Tracheal epithelial cell (primary cell): ENCODE results near the gene MOGAT1. TPM values are rescaled to one million over a fixed set of nuclear protein-coding genes. Genes with fewer than 3 reads are reported as not detected.

ENCODE experiments used
- total RNA-seq: library from RNA; depleted of rRNA; stranded (reverse); fragments of >200 nt; gene quantifications from 2 replicates; pipeline ENCODE4 v1.2.1, GENCODE V29; 2014

Gene MOGAT1
- not detected in 2 replicates for total RNA-seq

GRCh38 chr2:222671259-222672067 lies at the start of gene MOGAT1:
MOGAT1 (plus strand) TSS chr2:222671658; CDS start chr2:222671786, 128 bp downstream.

GRCh38 chr2:222655787-222656525 lies 15.5 kb upstream of the MOGAT1 start, which contains the start of gene FARSB:
FARSB (minus strand) TSS chr2:222656092; CDS start chr2:222656073, 19 bp downstream.

Other genes with a start within 250 kb of the MOGAT1 start
- gene SGPP2, start 247.1 kb upstream of the MOGAT1 start, total RNA-seq: 25.2 and 31.6 TPM in 2 replicates
- gene FARSB, start 15.6 kb upstream of the MOGAT1 start, total RNA-seq: 14.9 and 22.0 TPM in 2 replicates
- gene ACSL3, start 189.4 kb downstream of the MOGAT1 start, total RNA-seq: 156 and 306 TPM in 2 replicates